GM23248 (cell line): ENCODE measurements around the gene ZNF70. TPM values are rescaled to one million over a fixed set of nuclear protein-coding genes. Genes with fewer than 3 reads are reported as not detected.

Source experiments
- DNase-seq: peaks from one replicate; pipeline ENCODE4 v3.0.0-alpha.2; 2015
- H2AFZ ChIP-seq: fragments of 200-600 bp; sonication (generic); 2 replicates; pipeline ENCODE4 v1.6.1; 2016; ENCODE audit warnings: antibody characterized with exemption
- H3F3A ChIP-seq: fragments of 200-600 bp; sonication (generic); 2 replicates; pipeline ENCODE4 v1.6.1; 2016; ENCODE audit warnings: mild to moderate bottlenecking, antibody characterized with exemption, mixed run types; ENCODE audit not compliant: insufficient read depth
- H3K27ac ChIP-seq: fragments of 200-600 bp; sonication (generic); 2 replicates; pipeline ENCODE4 v1.5.1; 2016; ENCODE audit warnings: mild to moderate bottlenecking
- H3K27me3 ChIP-seq: fragments of 200-600 bp; sonication (generic); replicated peaks from 2 replicates; pipeline ENCODE4 v1.6.1; 2016; ENCODE audit warnings: mild to moderate bottlenecking; ENCODE audit not compliant: insufficient read depth
- H3K36me3 ChIP-seq: fragments of 200-600 bp; sonication (generic); 2 replicates; pipeline ENCODE4 v1.6.1; 2016; ENCODE audit warnings: low read depth, mild to moderate bottlenecking
- H3K4me1 ChIP-seq: fragments of 200-600 bp; sonication (generic); 2 replicates; pipeline ENCODE4 v1.6.1; 2016; ENCODE audit warnings: mild to moderate bottlenecking; ENCODE audit not compliant: insufficient read depth
- H3K4me2 ChIP-seq: fragments of 200-600 bp; sonication (generic); one replicate; pipeline ENCODE4 v1.6.1; 2016; ENCODE audit warnings: mild to moderate bottlenecking; ENCODE audit not compliant: unreplicated experiment
- H3K4me3 ChIP-seq: fragments of 200-600 bp; sonication (generic); 2 replicates; pipeline ENCODE4 v1.5.1; 2016; ENCODE audit warnings: mild to moderate bottlenecking
- H3K79me2 ChIP-seq: fragments of 200-600 bp; sonication (generic); 2 replicates; pipeline ENCODE4 v1.6.1; 2016; ENCODE audit warnings: mild to moderate bottlenecking; ENCODE audit not compliant: insufficient read depth
- H3K9ac ChIP-seq: fragments of 200-600 bp; sonication (generic); 2 replicates; pipeline ENCODE4 v1.6.1; 2016; ENCODE audit warnings: mild to moderate bottlenecking
- H3K9me2 ChIP-seq: fragments of 200-600 bp; sonication (generic); 2 replicates; pipeline ENCODE4 v1.6.1; 2016; ENCODE audit warnings: mixed run types, mild to moderate bottlenecking, moderate library complexity; ENCODE audit not compliant: insufficient read depth
- H3K9me3 ChIP-seq: fragments of 200-600 bp; sonication (generic); one replicate; pipeline ENCODE4 v1.6.1; 2017; ENCODE audit warnings: low read depth
- H4K20me1 ChIP-seq: fragments of 200-600 bp; sonication (generic); 2 replicates; pipeline ENCODE4 v1.6.0; 2016; ENCODE audit not compliant: insufficient read depth
- EZH2 ChIP-seq: fragments of 200-600 bp; sonication (generic); IDR thresholded peaks from 2 replicates; pipeline ENCODE4 v1.6.1; 2018; ENCODE audit warnings: antibody characterized with exemption, mild to moderate bottlenecking; ENCODE audit not compliant: insufficient read depth, poor library complexity, severe bottlenecking
- EZH2phosphoT487 ChIP-seq: fragments of 200-600 bp; sonication (generic); IDR thresholded peaks from 2 replicates; pipeline ENCODE4 v1.6.1; 2018; ENCODE audit warnings: antibody characterized with exemption, moderate library complexity, mild to moderate bottlenecking, low read depth; ENCODE audit not compliant: insufficient read depth
- WGBS, 2 experiments: methylation state at CpG; one replicate each; pipeline ENCODE4 v1.1.6; 2015 to 2017; ENCODE audit warnings: low lambda C conversion rate in 2 of 2, low coverage in 1 of 2; ENCODE audit errors: missing lambda C conversion rate in 2 of 2; 5-methylcytosine and 5-hydroxymethylcytosine counted together
- in situ Hi-C: fragments of 300-500 bp; cut with MboI; formaldehyde crosslinking; loops from 2 replicates; pipeline ENCODE4 v1.15.0; 2020
- polyA plus RNA-seq: library from polyadenylated mRNA; unstranded; fragments of >200 nt; fragmentation: Nextera tagmentation; extraction: Ambion mirVana; gene quantifications from 2 replicates; pipeline ENCODE4 v1.2.1, GENCODE V29; 2016
- total RNA-seq: library from RNA; depleted of rRNA; stranded (reverse); fragments of >200 nt; shearing (Covaris generic); gene quantifications from 2 replicates; pipeline ENCODE4 v1.2.3, GENCODE V29; 2014

Gene ZNF70
- total and polyA plus RNA-seq, 2 experiments from 2014 or later = 1.0 to 2.5 TPM

- TF ChIP-seq EZH2phosphoT487 = no peak
- TF ChIP-seq EZH2 = no peak
- Histone ChIP-seq H3K4me2 (no peak overlapping the region), H3K79me2 (no peaks in the 10 kb centered on the region), H3K9ac (no peak overlapping the region), H4K20me1 (no peaks in the 10 kb centered on the region), H3F3A (no peaks in the 10 kb centered on the region), H2AFZ (no peak overlapping the region), H3K9me2 (no peaks in the 10 kb centered on the region), H3K36me3 (peaks cover 4% of the 10 kb centered on the region; the same call in 1 of the 2 replicates), H3K27me3 (no peaks in the 10 kb centered on the region), H3K9me3 (no peaks in the 10 kb centered on the region), H3K4me3 (no peak overlapping the region), H3K4me1 (no peaks in the 10 kb centered on the region), H3K27ac (no peak overlapping the region)
- DNase-seq = no peak
- 87 to 90% methylated on average over 11 of the region's 11 CpGs for WGBS, 2 experiments
- in situ Hi-C loops = no loop called here
Measured at GRCh38 chr22:23693979-23694680, 56.8 kb downstream of the ZNF70 start.

- TF ChIP-seq EZH2phosphoT487 (no peak), EZH2 (no peak)
- H3K9me3 ChIP-seq = no peaks in the 10 kb centered on the region
- H3K79me2 ChIP-seq = no peaks in the 10 kb centered on the region
- H3K9ac ChIP-seq = no peak overlapping the region
- no peaks in the 10 kb centered on the region for H3K27me3 ChIP-seq
- peaks cover 4% of the 10 kb centered on the region; the same call in 1 of the 2 replicates for H3K36me3 ChIP-seq
- no peaks in the 10 kb centered on the region for H3K4me1 ChIP-seq
- no peaks in the 10 kb centered on the region for H3K9me2 ChIP-seq
- no peak overlapping the region for H3K27ac ChIP-seq
- no peaks in the 10 kb centered on the region for H3F3A ChIP-seq
- DNase-seq = no peak
- no peaks in the 10 kb centered on the region for H4K20me1 ChIP-seq
- H3K4me2 ChIP-seq = no peak overlapping the region
- no peak overlapping the region for H3K4me3 ChIP-seq
- in situ Hi-C loops = no loop called here
- WGBS, 2 experiments = 97 to 99% methylated on average over 12 of the region's 12 CpGs
- no peak overlapping the region for H2AFZ ChIP-seq
Measured at GRCh38 chr22:23692598-23693291, 58.2 kb downstream of the ZNF70 start.

GRCh38 chr22:23691748-23692423 is 59.0 kb downstream of the ZNF70 start:
- H2AFZ ChIP-seq = no peak overlapping the region
- peaks cover 4% of the 10 kb centered on the region; the same call in 1 of the 2 replicates for H3K36me3 ChIP-seq
- no peaks in the 10 kb centered on the region for H3F3A ChIP-seq
- H3K4me1 ChIP-seq = no peaks in the 10 kb centered on the region
- H4K20me1 ChIP-seq = no peaks in the 10 kb centered on the region
- WGBS, 2 experiments = 90% methylated on average over 12 of the region's 12 CpGs
- no peaks in the 10 kb centered on the region for H3K9me3 ChIP-seq
- H3K9me2 ChIP-seq = no peaks in the 10 kb centered on the region
- H3K27ac ChIP-seq = no peak overlapping the region
- no peaks in the 10 kb centered on the region for H3K27me3 ChIP-seq
- in situ Hi-C loops = no loop called here
- no peak for TF ChIP-seq EZH2phosphoT487
- TF ChIP-seq EZH2 = no peak
- no peaks in the 10 kb centered on the region for H3K79me2 ChIP-seq
- H3K9ac ChIP-seq = no peak overlapping the region
- H3K4me2 ChIP-seq = no peak overlapping the region
- H3K4me3 ChIP-seq = no peak overlapping the region
- no peak for DNase-seq

GRCh38 chr22:23690713-23691112 is 60.2 kb downstream of the ZNF70 start, which contains the start of gene RGL4:
RGL4 (plus strand) TSS chr22:23691013; CDS start chr22:23692031, 1,018 bp downstream.
- H3K27ac ChIP-seq = no peak within 1 kb of the TSS
- WGBS, 2 experiments = 98% methylated on average over 5 of the region's 5 CpGs

More at GRCh38 chr22:23690713-23691112, 60.2 kb downstream of the ZNF70 start, which contains the start of gene RGL4:
- no peaks in the 10 kb centered on the region for H3K4me1 ChIP-seq
- no peaks in the 10 kb centered on the region for H3K27me3 ChIP-seq
- no peaks in the 10 kb centered on the region for H3K9me2 ChIP-seq
- no peaks in the 10 kb centered on the region for H3K79me2 ChIP-seq
- no peaks in the 10 kb centered on the region for H3K9me3 ChIP-seq
- TF ChIP-seq EZH2 (no peak), EZH2phosphoT487 (no peak)
- H3F3A ChIP-seq = no peaks in the 10 kb centered on the region
- no peak within 1 kb of the TSS for H3K4me2 ChIP-seq
- no peak within 1 kb of the TSS for H2AFZ ChIP-seq
- in situ Hi-C loops = no loop called here
- H3K36me3 ChIP-seq = peaks cover 4% of the 10 kb centered on the region; the same call in 1 of the 2 replicates
- no peak within 1 kb of the TSS for H3K9ac ChIP-seq
- no peaks in the 10 kb centered on the region for H4K20me1 ChIP-seq
- no peak for DNase-seq
- H3K4me3 ChIP-seq = no peak within 1 kb of the TSS
